ENCODE data around the gene CD69.

Gene CD69

GRCh38 chr12:9793779-9794395 lies 33.2 kb upstream of the CD69 start:
- Histone ChIP-seq H3K27me3 (ENCODE audit: insufficient read depth, low read length) (peaks cover 3% of the 10 kb centered on the region), H3K4me1 (ENCODE audit: insufficient read depth, low read length) (no peaks in the 10 kb centered on the region), H3K9me3 (ENCODE audit: low read length) (no peaks in the 10 kb centered on the region), H3K36me3 (ENCODE audit: insufficient read depth, low read length) (no peaks in the 10 kb centered on the region), H2AFZ (ENCODE audit: low read depth, low read length) (no peak overlapping the region), H3K4me3 (ENCODE audit: low read length) (no peak overlapping the region)

- Histone ChIP-seq H3K36me3 (ENCODE audit: insufficient read depth, low read length) (no peaks in the 10 kb centered on the region), H3K27me3 (ENCODE audit: insufficient read depth, low read length) (peaks cover 3% of the 10 kb centered on the region), H3K4me3 (ENCODE audit: low read length) (no peak overlapping the region), H3K9me3 (ENCODE audit: low read length) (no peaks in the 10 kb centered on the region), H2AFZ (ENCODE audit: low read depth, low read length) (no peak overlapping the region), H3K4me1 (ENCODE audit: insufficient read depth, low read length) (no peaks in the 10 kb centered on the region)
Measured at GRCh38 chr12:9792961-9793617, 32.4 kb upstream of the CD69 start.

GRCh38 chr12:9792185-9792900 lies 31.6 kb upstream of the CD69 start:
- H3K36me3 ChIP-seq (ENCODE audit: insufficient read depth, low read length), result no peaks in the 10 kb centered on the region
- H3K4me1 ChIP-seq (ENCODE audit: insufficient read depth, low read length), result no peaks in the 10 kb centered on the region
- H3K27me3 ChIP-seq (ENCODE audit: insufficient read depth, low read length), result peaks cover 3% of the 10 kb centered on the region
- H2AFZ ChIP-seq (ENCODE audit: low read depth, low read length), result no peak overlapping the region
- H3K9me3 ChIP-seq (ENCODE audit: low read length), result no peaks in the 10 kb centered on the region
- no peak overlapping the region for H3K4me3 ChIP-seq (ENCODE audit: low read length)

GRCh38 chr12:9786726-9787717 lies 26.3 kb upstream of the CD69 start:
- Histone ChIP-seq H3K4me3 (ENCODE audit: low read length) (no peak overlapping the region), H3K36me3 (ENCODE audit: insufficient read depth, low read length) (no peaks in the 10 kb centered on the region), H3K9me3 (ENCODE audit: low read length) (no peaks in the 10 kb centered on the region), H3K27me3 (ENCODE audit: insufficient read depth, low read length) (no peaks in the 10 kb centered on the region), H3K4me1 (ENCODE audit: insufficient read depth, low read length) (peaks cover 2% of the 10 kb centered on the region), H2AFZ (ENCODE audit: low read depth, low read length) (no peak overlapping the region)

- Histone ChIP-seq H3K9me3 (ENCODE audit: low read length) (no peaks in the 10 kb centered on the region), H3K36me3 (ENCODE audit: insufficient read depth, low read length) (no peaks in the 10 kb centered on the region), H3K27me3 (ENCODE audit: insufficient read depth, low read length) (no peaks in the 10 kb centered on the region), H2AFZ (ENCODE audit: low read depth, low read length) (no peak overlapping the region), H3K4me1 (ENCODE audit: insufficient read depth, low read length) (peaks cover 2% of the 10 kb centered on the region), H3K4me3 (ENCODE audit: low read length) (no peak overlapping the region)
Measured at GRCh38 chr12:9784816-9785215, 24.1 kb upstream of the CD69 start.

GRCh38 chr12:9784326-9784725 lies 23.6 kb upstream of the CD69 start:
- H3K9me3 ChIP-seq (ENCODE audit: low read length), result no peaks in the 10 kb centered on the region
- no peak overlapping the region for H3K4me3 ChIP-seq (ENCODE audit: low read length)
- H2AFZ ChIP-seq (ENCODE audit: low read depth, low read length), result no peak overlapping the region
- H3K4me1 ChIP-seq (ENCODE audit: insufficient read depth, low read length), result peaks cover 2% of the 10 kb centered on the region
- H3K36me3 ChIP-seq (ENCODE audit: insufficient read depth, low read length), result no peaks in the 10 kb centered on the region
- H3K27me3 ChIP-seq (ENCODE audit: insufficient read depth, low read length), result no peaks in the 10 kb centered on the region

- Histone ChIP-seq H3K27me3 (ENCODE audit: insufficient read depth, low read length) (no peaks in the 10 kb centered on the region), H3K4me3 (ENCODE audit: low read length) (no peak overlapping the region), H2AFZ (ENCODE audit: low read depth, low read length) (no peak overlapping the region)
Measured at GRCh38 chr12:9782547-9783382, 22.1 kb upstream of the CD69 start.

GRCh38 chr12:9781360-9781759 lies 20.7 kb upstream of the CD69 start:
- Histone ChIP-seq H3K4me3 (ENCODE audit: low read length) (no peak overlapping the region), H2AFZ (ENCODE audit: low read depth, low read length) (no peak overlapping the region), H3K27me3 (ENCODE audit: insufficient read depth, low read length) (no peaks in the 10 kb centered on the region), H3K9me3 (ENCODE audit: low read length) (no peaks in the 10 kb centered on the region), H3K4me1 (ENCODE audit: insufficient read depth, low read length) (no peaks in the 10 kb centered on the region), H3K36me3 (ENCODE audit: insufficient read depth, low read length) (no peaks in the 10 kb centered on the region)

More at GRCh38 chr12:9782547-9783382, 22.1 kb upstream of the CD69 start:
- no peaks in the 10 kb centered on the region for H3K9me3 ChIP-seq (ENCODE audit: low read length)
- peaks cover 2% of the 10 kb centered on the region for H3K4me1 ChIP-seq (ENCODE audit: insufficient read depth, low read length)
- no peaks in the 10 kb centered on the region for H3K36me3 ChIP-seq (ENCODE audit: insufficient read depth, low read length)

GRCh38 chr12:9779209-9779608 lies 18.5 kb upstream of the CD69 start:
- H3K36me3 ChIP-seq (ENCODE audit: insufficient read depth, low read length), result no peaks in the 10 kb centered on the region
- no peak overlapping the region for H3K4me3 ChIP-seq (ENCODE audit: low read length)
- H3K4me1 ChIP-seq (ENCODE audit: insufficient read depth, low read length), result no peaks in the 10 kb centered on the region
- H2AFZ ChIP-seq (ENCODE audit: low read depth, low read length), result no peak overlapping the region
- no peaks in the 10 kb centered on the region for H3K9me3 ChIP-seq (ENCODE audit: low read length)
- no peaks in the 10 kb centered on the region for H3K27me3 ChIP-seq (ENCODE audit: insufficient read depth, low read length)

- Histone ChIP-seq H3K36me3 (ENCODE audit: insufficient read depth, low read length) (no peaks in the 10 kb centered on the region), H3K4me3 (ENCODE audit: low read length) (no peak overlapping the region), H2AFZ (ENCODE audit: low read depth, low read length) (no peak overlapping the region), H3K27me3 (ENCODE audit: insufficient read depth, low read length) (peaks cover 1% of the 10 kb centered on the region), H3K4me1 (ENCODE audit: insufficient read depth, low read length) (no peaks in the 10 kb centered on the region), H3K9me3 (ENCODE audit: low read length) (no peaks in the 10 kb centered on the region)
Measured at GRCh38 chr12:9776781-9777180, 16.1 kb upstream of the CD69 start.

GRCh38 chr12:9773216-9773877 lies 12.6 kb upstream of the CD69 start:
- Histone ChIP-seq H3K27me3 (ENCODE audit: insufficient read depth, low read length) (peaks cover 3% of the 10 kb centered on the region), H3K36me3 (ENCODE audit: insufficient read depth, low read length) (no peaks in the 10 kb centered on the region), H3K9me3 (ENCODE audit: low read length) (no peaks in the 10 kb centered on the region), H3K4me3 (ENCODE audit: low read length) (no peak overlapping the region), H2AFZ (ENCODE audit: low read depth, low read length) (no peak overlapping the region), H3K4me1 (ENCODE audit: insufficient read depth, low read length) (no peaks in the 10 kb centered on the region)

GRCh38 chr12:9763025-9763424 lies 2.3 kb upstream of the CD69 start:
- H3K4me1 ChIP-seq (ENCODE audit: insufficient read depth, low read length), result no peaks in the 10 kb centered on the region
- no peak overlapping the region for H2AFZ ChIP-seq (ENCODE audit: low read depth, low read length)
- H3K4me3 ChIP-seq (ENCODE audit: low read length), result no peak overlapping the region
- no peaks in the 10 kb centered on the region for H3K36me3 ChIP-seq (ENCODE audit: insufficient read depth, low read length)
- no peaks in the 10 kb centered on the region for H3K9me3 ChIP-seq (ENCODE audit: low read length)
- H3K27me3 ChIP-seq (ENCODE audit: insufficient read depth, low read length), result no peaks in the 10 kb centered on the region

All from neuron (in vitro differentiated cells).